UCSD-AML1 (cell line): Measurements from ENCODE around the gene NDFIP2.

Source experiments
- DNase-seq: peaks from one replicate; lab custom pipeline; 2025; ENCODE audit not compliant: unreplicated experiment; lab: John Stamatoyannopoulos, UW

NDFIP2 gene

GRCh38 chr13:79458436-79458835, 22.5 kb upstream of the NDFIP2 start:
- no peak for DNase-seq

- DNase-seq, result no peak
These were observed 21.0 kb upstream of the NDFIP2 start for GRCh38 chr13:79459906-79460305.

GRCh38 chr13:79462895-79463294, 18.1 kb upstream of the NDFIP2 start:
- no peak for DNase-seq

GRCh38 chr13:79463604-79464003, 17.4 kb upstream of the NDFIP2 start:
- DNase-seq, result no peak

GRCh38 chr13:79466872-79467271, 14.1 kb upstream of the NDFIP2 start:
- DNase-seq, result no peak

GRCh38 chr13:79468402-79468801, 12.6 kb upstream of the NDFIP2 start:
- no peak for DNase-seq

GRCh38 chr13:79468819-79469218, 12.1 kb upstream of the NDFIP2 start:
- no peak for DNase-seq

GRCh38 chr13:79469608-79470007, 11.3 kb upstream of the NDFIP2 start:
- DNase-seq, result no peak

GRCh38 chr13:79470666-79471065, 10.3 kb upstream of the NDFIP2 start:
- no peak for DNase-seq

GRCh38 chr13:79475569-79475968, 5.4 kb upstream of the NDFIP2 start:
- DNase-seq, result no peak

GRCh38 chr13:79477968-79478367, 3.0 kb upstream of the NDFIP2 start:
- peak; percentile 6 for DNase-seq

- no peak for DNase-seq
These were observed 1.1 kb upstream of the NDFIP2 start for GRCh38 chr13:79479882-79480281.

- DNase-seq, result no peak
These were observed 714 bp downstream of the NDFIP2 start for GRCh38 chr13:79481685-79482052.

GRCh38 chr13:79482281-79482970, 1.5 kb downstream of the NDFIP2 start:
- no peak for DNase-seq

GRCh38 chr13:79483086-79483706, 2.2 kb downstream of the NDFIP2 start:
- no peak for DNase-seq

GRCh38 chr13:79485014-79485811, 4.3 kb downstream of the NDFIP2 start:
- no peak for DNase-seq

- no peak for DNase-seq
These were observed 5.7 kb downstream of the NDFIP2 start for GRCh38 chr13:79486433-79487188.

GRCh38 chr13:79490326-79490725, 9.4 kb downstream of the NDFIP2 start:
- DNase-seq, result no peak

GRCh38 chr13:79490824-79491223, 9.9 kb downstream of the NDFIP2 start:
- DNase-seq, result no peak

GRCh38 chr13:79491715-79492114, 10.8 kb downstream of the NDFIP2 start:
- no peak for DNase-seq

GRCh38 chr13:79492313-79492798, 11.4 kb downstream of the NDFIP2 start:
- no peak for DNase-seq
